Measurements from ENCODE around the gene GALNTL6. TPM values are rescaled to one million over a fixed set of nuclear protein-coding genes. Genes with fewer than 3 reads are reported as not detected.
A peak's percentile ranks its signal among the peaks of the same experiment; 100 is the strongest.

Gene GALNTL6
- total and polyA plus RNA-seq, 2 of the 4 experiments (the other 2 are of a cell fraction), result under 0.01 TPM; not detected in 1

DNA sequence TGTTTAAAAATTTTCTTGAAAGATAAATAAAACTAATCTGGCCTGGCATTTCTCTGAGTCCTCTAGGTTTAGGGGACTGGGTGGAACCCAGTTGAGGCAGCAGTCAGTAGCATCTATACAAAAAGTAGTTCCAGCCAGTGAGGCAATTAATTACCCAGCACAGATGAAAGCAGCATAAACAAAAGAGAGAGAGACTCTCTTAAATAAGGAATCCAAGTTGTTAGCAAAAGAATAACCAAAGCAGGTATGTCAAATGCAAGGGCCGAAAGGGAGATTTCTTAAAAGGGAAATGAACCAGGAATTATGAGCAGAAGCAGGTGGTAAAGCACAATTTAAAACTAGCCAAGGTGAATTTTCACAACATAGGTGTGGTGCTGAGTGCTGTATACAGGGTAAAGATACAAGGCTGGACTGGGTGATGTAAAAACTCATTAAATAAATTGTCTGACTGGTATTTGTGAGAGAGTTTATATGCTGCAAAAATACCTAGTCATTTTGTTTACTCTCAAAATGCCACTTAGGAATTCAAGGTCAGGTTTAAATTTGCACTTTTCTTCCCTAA is 1260.8 kb downstream of the GALNTL6 start:
- H3K9ac ChIP-seq (ENCODE audit: low read depth, low read length), result no peak overlapping the region
- no peaks in the 10 kb centered on the region for H3K36me3 ChIP-seq (ENCODE audit: control insufficient read depth, insufficient read depth, low read length)
- peaks cover 2% of the 10 kb centered on the region; the same call in 1 of the 2 replicates for H3K4me1 ChIP-seq (ENCODE audit: control insufficient read depth, insufficient read depth, low read length)
- ChIA-PET POLR2A (ENCODE audit: unreplicated experiment) (no interaction called here), CTCF (no interaction called here)
- no peak overlapping the region for H2BK5ac ChIP-seq (ENCODE audit: low read depth, low read length, poor library complexity, severe bottlenecking)
- no peak for TF ChIP-seq MAZ (IDR thresholded peaks at IDR 0.05; ENCODE audit: borderline replicate concordance, low read depth, low read length)
- no peak for TF ChIP-seq RCOR1 (IDR thresholded peaks at IDR 0.05; ENCODE audit: insufficient replicate concordance, low read length)
- no peak for TF ChIP-seq FOS (IDR thresholded peaks at IDR 0.05; ENCODE audit: low read depth, low read length)
- TF ChIP-seq RAD21 (IDR thresholded peaks at IDR 0.05; ENCODE audit: low read length), result no peak
- TF ChIP-seq, protein P1, sequence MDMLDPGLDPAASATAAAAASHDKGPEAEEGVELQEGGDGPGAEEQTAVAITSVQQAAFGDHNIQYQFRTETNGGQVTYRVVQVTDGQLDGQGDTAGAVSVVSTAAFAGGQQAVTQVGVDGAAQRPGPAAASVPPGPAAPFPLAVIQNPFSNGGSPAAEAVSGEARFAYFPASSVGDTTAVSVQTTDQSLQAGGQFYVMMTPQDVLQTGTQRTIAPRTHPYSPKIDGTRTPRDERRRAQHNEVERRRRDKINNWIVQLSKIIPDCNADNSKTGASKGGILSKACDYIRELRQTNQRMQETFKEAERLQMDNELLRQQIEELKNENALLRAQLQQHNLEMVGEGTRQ (IDR thresholded peaks at IDR 0.05; ENCODE audit: low read depth, low read length), result no peak
- no peak for TF ChIP-seq NFE2L2 (IDR thresholded peaks at IDR 0.05; ENCODE audit: low read depth, low read length)
- TF ChIP-seq, protein P2, sequence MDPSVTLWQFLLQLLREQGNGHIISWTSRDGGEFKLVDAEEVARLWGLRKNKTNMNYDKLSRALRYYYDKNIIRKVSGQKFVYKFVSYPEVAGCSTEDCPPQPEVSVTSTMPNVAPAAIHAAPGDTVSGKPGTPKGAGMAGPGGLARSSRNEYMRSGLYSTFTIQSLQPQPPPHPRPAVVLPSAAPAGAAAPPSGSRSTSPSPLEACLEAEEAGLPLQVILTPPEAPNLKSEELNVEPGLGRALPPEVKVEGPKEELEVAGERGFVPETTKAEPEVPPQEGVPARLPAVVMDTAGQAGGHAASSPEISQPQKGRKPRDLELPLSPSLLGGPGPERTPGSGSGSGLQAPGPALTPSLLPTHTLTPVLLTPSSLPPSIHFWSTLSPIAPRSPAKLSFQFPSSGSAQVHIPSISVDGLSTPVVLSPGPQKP (IDR thresholded peaks at IDR 0.05; ENCODE audit: borderline replicate concordance, low read depth, low read length), result no peak
- ATAC-seq (ENCODE audit: low read depth), result peak; percentile 17
- BruUV-seq (replicated peaks), result no TSS peak
- no peak overlapping the region for H3K56ac ChIP-seq (ENCODE audit: extremely low read depth, insufficient read depth, low read length)
- no peak overlapping the region for H3K14ac ChIP-seq (replicated peaks; ENCODE audit: low read depth, low read length)
- H2BK15ac ChIP-seq (ENCODE audit: low read depth, low read length), result no peak overlapping the region
- H3K18ac ChIP-seq (ENCODE audit: low read depth, low read length), result no peak overlapping the region
- no peak for DNase-seq
- no peak overlapping the region for H3K4me3 ChIP-seq (ENCODE audit: insufficient read depth, low read depth, low read length)
- no peaks in the 10 kb centered on the region for H4K20me1 ChIP-seq (ENCODE audit: insufficient read depth, low read length)
- dilution Hi-C loops (cut with HindIII; ENCODE audit: low sequenced_read_pairs, unreplicated experiment), result no loop called here
- no peak overlapping the region for H3K4ac ChIP-seq (ENCODE audit: low read depth, low read length)
- H3K79me1 ChIP-seq (ENCODE audit: low read depth in 1 of 2, low read length in 2 of 2), result no peaks in the 10 kb centered on the region
- no peak overlapping the region for H3K23ac ChIP-seq (ENCODE audit: low read depth, low read length)
- no peaks in the 10 kb centered on the region for H3K9me1 ChIP-seq (ENCODE audit: insufficient read depth, low read length)
- in situ Hi-C loops (cut with MboI; ENCODE audit: low sequenced_read_pairs), result no loop called here
- WGBS, 2 experiments (ENCODE audit: extremely low coverage in 2 of 2, insufficient read length in 1 of 2), result 0% methylated on average over 1 of the region's 1 CpG; no CpG with 5 or more reads in 1 of the 2 experiments
- no peak overlapping the region for H4K8ac ChIP-seq (ENCODE audit: low read depth in 2 of 2, low read length in 2 of 2)
- H4K5ac ChIP-seq (ENCODE audit: low read depth, low read length), result no peak overlapping the region
- H3K9me3 ChIP-seq (ENCODE audit: control insufficient read depth, insufficient read depth, low read length), result peaks cover 3% of the 10 kb centered on the region; the same call in 1 of the 2 replicates
- no peak overlapping the region for H2BK20ac ChIP-seq (ENCODE audit: low read depth, low read length)
- intact Hi-C loops (cut with micrococcal nuclease), result no loop called here
- no peak overlapping the region for H4K91ac ChIP-seq (ENCODE audit: insufficient read depth, low read depth, low read length)
- H3K4me2 ChIP-seq (ENCODE audit: low read depth, low read length), result no peak overlapping the region
- H3K27ac ChIP-seq (ENCODE audit: insufficient read depth, low read length), result no peak overlapping the region
- no peak overlapping the region for H2AFZ ChIP-seq (replicated peaks; ENCODE audit: low read length, poor library complexity)
- no peak overlapping the region for H2BK120ac ChIP-seq (ENCODE audit: low read depth, low read length)
- H2AK9ac ChIP-seq (replicated peaks; ENCODE audit: low read depth, low read length, poor library complexity), result no peak overlapping the region
- H3K27me3 ChIP-seq (ENCODE audit: control insufficient read depth, insufficient read depth, low read length), result no peaks in the 10 kb centered on the region
- no peak overlapping the region for H2AK5ac ChIP-seq (ENCODE audit: low read depth, low read length)
